GM18868 (cell line): Measurements from ENCODE around the gene ATP2A1.
"Not testable (repeated sequence)": the region's sequence is repeated elsewhere in the genome, so short reads cannot be mapped to it uniquely, and the experiment has no call there.

Source experiments
- ATAC-seq: cut with Tn5 transposase; IDR thresholded peaks from one replicate; pipeline ENCODE4 v1.9.1; 2021; ENCODE audit warnings: mild to moderate bottlenecking, moderate library complexity; ENCODE audit not compliant: unreplicated experiment

The ATP2A1 gene

GRCh38 chr16:28904828-28905227, 26.5 kb downstream of the ATP2A1 start:
- ATAC-seq, result no peak

GRCh38 chr16:28905229-28905754, 27.0 kb downstream of the ATP2A1 start:
- no peak for ATAC-seq

- ATAC-seq, result no peak
Observed at GRCh38 chr16:28905800-28906372, 27.6 kb downstream of the ATP2A1 start.

GRCh38 chr16:28910086-28911031, 32.1 kb downstream of the ATP2A1 start:
- ATAC-seq, result no peak

GRCh38 chr16:28912558-28912957, 34.3 kb downstream of the ATP2A1 start:
- ATAC-seq, result no peak

- ATAC-seq, result no peak
Observed at GRCh38 chr16:28913946-28914724, 35.8 kb downstream of the ATP2A1 start.

GRCh38 chr16:28915181-28915580, 36.9 kb downstream of the ATP2A1 start:
- ATAC-seq, result no peak

- ATAC-seq, result no peak
Observed at GRCh38 chr16:28917095-28917494, 38.8 kb downstream of the ATP2A1 start.

- ATAC-seq, result no peak
Observed at GRCh38 chr16:28918698-28919097, 40.4 kb downstream of the ATP2A1 start.

GRCh38 chr16:28923231-28923587, 44.9 kb downstream of the ATP2A1 start:
- ATAC-seq, result no peak

- ATAC-seq, result peak; percentile 58
Observed at GRCh38 chr16:28923652-28924398, 45.5 kb downstream of the ATP2A1 start.

GRCh38 chr16:28924399-28924761, 46.1 kb downstream of the ATP2A1 start:
- ATAC-seq, result no peak

- ATAC-seq, result peak; percentile 62
Observed at GRCh38 chr16:28924762-28925385, 46.6 kb downstream of the ATP2A1 start, which contains the start of gene RABEP2. RABEP2 (minus strand) TSS chr16:28925238; CDS start chr16:28925163, 75 bp downstream.

- peak; percentile 35 for ATAC-seq
Observed at GRCh38 chr16:28925386-28926228, 47.3 kb downstream of the ATP2A1 start.

- ATAC-seq, result not testable (repeated sequence)
Observed at GRCh38 chr16:28926284-28926683, 48.0 kb downstream of the ATP2A1 start.

- no peak for ATAC-seq
Observed at GRCh38 chr16:28927815-28928214, 49.5 kb downstream of the ATP2A1 start.

GRCh38 chr16:28930203-28930602, 51.9 kb downstream of the ATP2A1 start:
- no peak for ATAC-seq

GRCh38 chr16:28930652-28931051, 52.4 kb downstream of the ATP2A1 start:
- ATAC-seq, result peak; percentile 57

GRCh38 chr16:28931801-28932225, 53.5 kb downstream of the ATP2A1 start, which contains the start of gene CD19:
CD19 (plus strand) TSS chr16:28931971; CDS start chr16:28932001, 30 bp downstream.
- peak; percentile 45 for ATAC-seq
